ENCODE measurements around the gene NRP2. TPM values are rescaled to one million over a fixed set of nuclear protein-coding genes. Genes with fewer than 3 reads are reported as not detected.

Gene NRP2
- total and polyA plus RNA-seq, 9 donors, result 47.9 to 143 (median 106) TPM

GRCh38 chr2:205683502-205684367 lies 1.4 kb downstream of the NRP2 start:
- no peak for TF ChIP-seq EP300 (IDR thresholded peaks at IDR 0.05)
- TF ChIP-seq, protein P1, sequence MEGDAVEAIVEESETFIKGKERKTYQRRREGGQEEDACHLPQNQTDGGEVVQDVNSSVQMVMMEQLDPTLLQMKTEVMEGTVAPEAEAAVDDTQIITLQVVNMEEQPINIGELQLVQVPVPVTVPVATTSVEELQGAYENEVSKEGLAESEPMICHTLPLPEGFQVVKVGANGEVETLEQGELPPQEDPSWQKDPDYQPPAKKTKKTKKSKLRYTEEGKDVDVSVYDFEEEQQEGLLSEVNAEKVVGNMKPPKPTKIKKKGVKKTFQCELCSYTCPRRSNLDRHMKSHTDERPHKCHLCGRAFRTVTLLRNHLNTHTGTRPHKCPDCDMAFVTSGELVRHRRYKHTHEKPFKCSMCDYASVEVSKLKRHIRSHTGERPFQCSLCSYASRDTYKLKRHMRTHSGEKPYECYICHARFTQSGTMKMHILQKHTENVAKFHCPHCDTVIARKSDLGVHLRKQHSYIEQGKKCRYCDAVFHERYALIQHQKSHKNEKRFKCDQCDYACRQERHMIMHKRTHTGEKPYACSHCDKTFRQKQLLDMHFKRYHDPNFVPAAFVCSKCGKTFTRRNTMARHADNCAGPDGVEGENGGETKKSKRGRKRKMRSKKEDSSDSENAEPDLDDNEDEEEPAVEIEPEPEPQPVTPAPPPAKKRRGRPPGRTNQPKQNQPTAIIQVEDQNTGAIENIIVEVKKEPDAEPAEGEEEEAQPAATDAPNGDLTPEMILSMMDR (IDR thresholded peaks at IDR 0.05), result no peak
- no peak for TF ChIP-seq POLR2A (IDR thresholded peaks at IDR 0.05)
- Histone ChIP-seq H3K4me3 (peak overlapping the region; percentile 74), H3K4me1 (ENCODE audit: insufficient read depth) (peaks cover 18% of the 10 kb centered on the region), H3K27ac (peak overlapping the region in 1 of 2 donors; percentile 75), H3K9me3 (no peaks in the 10 kb centered on the region), H3K36me3 (no peaks in the 10 kb centered on the region), H3K27me3 (no peaks in the 10 kb centered on the region)
- intact Hi-C loops (cut with DNase I), result loop anchor here in 3 of 4 donors (2.0 to 10.0 kb wide), 3 partner anchors 51 to 204 kb away; no protein-coding TSS in a partner anchor
- 4 to 14% (median 8%) methylated on average over 10 of the region's 10 CpGs for WGBS, 3 donors
- DNase-seq, result no peak

- H3K27ac ChIP-seq, result peak overlapping the region; percentile 56 to 75
- H3K27me3 ChIP-seq, result no peaks in the 10 kb centered on the region
- H3K4me3 ChIP-seq, result peak overlapping the region; percentile 74
- peaks cover 22% of the 10 kb centered on the region for H3K4me1 ChIP-seq (ENCODE audit: insufficient read depth)
- H3K9me3 ChIP-seq, result no peaks in the 10 kb centered on the region
- H3K36me3 ChIP-seq, result no peaks in the 10 kb centered on the region
- DNase-seq, result peak in 4 of 5 donors; percentile 48 to 75 (median 64)
- intact Hi-C loops (cut with DNase I), result loop anchor here in 3 of 4 donors (2.0 to 10.0 kb wide), 3 partner anchors 50 to 202 kb away; no protein-coding TSS in a partner anchor
- 4 to 11% (median 6%) methylated on average over 25 to 35 of the region's 35 CpGs for WGBS, 3 donors
- TF ChIP-seq, protein P1 (IDR thresholded peaks at IDR 0.05), result no peak
- TF ChIP-seq POLR2A (IDR thresholded peaks at IDR 0.05) (peak; percentile 23), EP300 (IDR thresholded peaks at IDR 0.05) (no peak)
These were observed 2.6 kb downstream of the NRP2 start for GRCh38 chr2:205684871-205685313.

DNA sequence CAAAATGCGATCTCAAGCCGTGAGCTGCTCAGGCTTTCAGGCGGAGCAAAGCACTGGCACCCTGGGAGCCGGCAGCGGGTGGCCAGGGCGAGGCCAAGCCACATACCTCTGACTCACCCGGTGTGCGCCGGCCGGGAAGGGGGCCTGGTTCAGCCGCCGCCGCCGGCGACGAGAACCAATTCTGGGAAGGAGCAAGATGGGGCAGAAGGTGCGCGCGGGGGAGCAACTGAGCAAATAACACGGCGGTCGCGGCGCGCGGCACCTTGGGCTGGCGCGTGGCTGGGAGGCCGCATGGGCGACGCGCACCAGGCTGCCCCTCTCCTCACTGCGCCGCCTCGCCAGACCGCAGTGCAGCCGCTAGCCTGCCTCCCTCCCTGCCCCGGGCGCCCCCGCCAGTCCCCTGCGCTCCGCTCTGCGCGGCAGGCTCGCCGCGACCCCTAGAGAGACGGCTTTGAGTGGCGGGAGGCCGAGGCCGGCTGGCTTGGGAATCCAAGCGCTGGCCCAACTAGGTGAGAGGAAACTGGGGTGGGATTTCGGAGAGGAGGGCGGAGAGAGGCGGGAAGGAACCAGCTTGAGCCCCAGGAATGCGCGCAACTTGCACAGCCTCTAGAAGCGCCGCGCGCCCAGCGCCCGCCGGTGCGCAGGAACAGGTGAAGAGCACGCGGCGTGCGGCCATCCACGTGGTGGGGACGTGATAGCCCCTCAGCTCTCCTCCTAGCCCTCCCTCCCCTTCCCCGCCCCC lies 3.2 kb downstream of the NRP2 start:
- H3K4me3 ChIP-seq, result peak overlapping the region; percentile 74
- peaks cover 22% of the 10 kb centered on the region for H3K4me1 ChIP-seq (ENCODE audit: insufficient read depth)
- no peaks in the 10 kb centered on the region for H3K36me3 ChIP-seq
- DNase-seq, result peak in 4 of 5 donors; percentile 53 to 78 (median 60)
- H3K27ac ChIP-seq, result peak overlapping the region; percentile 56 to 75
- TF ChIP-seq POLR2A (IDR thresholded peaks at IDR 0.05) (no peak), EP300 (IDR thresholded peaks at IDR 0.05) (no peak)
- TF ChIP-seq, protein P1 (IDR thresholded peaks at IDR 0.05), result no peak
- H3K9me3 ChIP-seq, result no peaks in the 10 kb centered on the region
- intact Hi-C loops (cut with DNase I), result loop anchor here in 3 of 4 donors (2.0 to 10.0 kb wide), 2 partner anchors 49 to 73 kb away; no protein-coding TSS in a partner anchor
- H3K27me3 ChIP-seq, result no peaks in the 10 kb centered on the region
- WGBS, 3 donors, result 0 to 1% (median 0%) methylated on average over 40 to 72 of the region's 72 CpGs

Data from ovary (tissue), 9 donors.